Upper lobe of left lung (tissue), 6 donors: ENCODE data around the gene IGFBP7. TPM values are rescaled to one million over a fixed set of nuclear protein-coding genes. Genes with fewer than 3 reads are reported as not detected.

Experiments used
- ATAC-seq, 2 donors: fragments of 200-7000 bp; cut with Tn5 transposase; one replicate each; pipeline ENCODE4 v1.9.1; 2022; ENCODE audit warnings: mild to moderate bottlenecking in 2 of 2, moderate library complexity in 2 of 2; ENCODE audit not compliant: low FRiP score in 2 of 2
- DNase-seq, 2 donors: peaks; one replicate each; pipeline ENCODE4 v3.0.0-alpha.2; 2019 to 2020
- H3K27ac ChIP-seq, 4 donors: fragments of 200-600 bp; sonication (generic); one replicate each; pipeline ENCODE4 v1.5.1; 2016 to 2019
- H3K27me3 ChIP-seq, 4 donors: fragments of 200-600 bp; sonication (generic); one replicate each; pipeline ENCODE4 v1.5.1; 2017 to 2019
- H3K36me3 ChIP-seq, 4 donors: fragments of 200-600 bp; sonication (generic); one replicate each; pipeline ENCODE4 v1.5.1; 2016 to 2019
- H3K4me1 ChIP-seq, 4 donors: fragments of 200-600 bp; sonication (generic); one replicate each; pipeline ENCODE4 v1.5.1; 2018 to 2019
- H3K4me3 ChIP-seq, 4 donors: fragments of 200-600 bp; sonication (generic); one replicate each; pipeline ENCODE4 v1.5.1; 2017 to 2019; ENCODE audit warnings: mild to moderate bottlenecking in 2 of 4, moderate library complexity in 1 of 4
- H3K9me3 ChIP-seq, 4 donors: fragments of 200-600 bp; sonication (generic); one replicate each; pipeline ENCODE4 v1.5.1; 2018 to 2019
- CTCF ChIP-seq, 6 experiments: fragments of 450-650 bp in 4 of 6; fragments of 200-600 bp in 2 of 6; sonication (generic) in 2 of 6; IDR thresholded peaks; one replicate each; pipeline ENCODE4 v1.5.1; 2016 to 2019; ENCODE audit warnings: antibody characterized with exemption in 6 of 6
- EP300 ChIP-seq, 4 donors: sonication (generic); formaldehyde crosslinking; IDR thresholded peaks; one replicate each; pipeline ENCODE4 v1.5.1; 2017; ENCODE audit warnings: antibody characterized with exemption in 4 of 4, control low read depth in 2 of 4
- POLR2A ChIP-seq, 4 donors: fragments of 450-650 bp; IDR thresholded peaks; one replicate each; pipeline ENCODE4 v1.5.1; 2016 to 2017; ENCODE audit warnings: antibody characterized with exemption in 4 of 4, mild to moderate bottlenecking in 2 of 4
- POLR2AphosphoS5 ChIP-seq, 2 donors: sonication (generic); formaldehyde crosslinking; IDR thresholded peaks; one replicate each; pipeline ENCODE4 v1.5.1; 2017; ENCODE audit warnings: antibody characterized with exemption in 2 of 2
- WGBS, 2 donors: methylation state at CpG; one replicate each; pipeline ENCODE4 v1.1.5; 2017 to 2018; 5-methylcytosine and 5-hydroxymethylcytosine counted together
- total RNA-seq, 6 donors: library from RNA; depleted of rRNA in 4 of 6; stranded (reverse); fragments of >200 nt in 4 of 6; gene quantifications; one replicate each; pipeline versions ENCODE4 v1.1.0 to v1.2.1, GENCODE V29; 2016 to 2021
- donor health status: DM: no; HTN: no; CAD: no; lungs with moderate emphysema.
- donor health status: DM: no; HTN: yes; CAD: no; lungs with severe emphysema.

The IGFBP7 gene
- total RNA-seq, 6 donors from 2014 or later = 105 to 705 (median 359) TPM

GRCh38 chr4:57090079-57090478, 20.1 kb downstream of the IGFBP7 start:
- Histone ChIP-seq H3K27me3 (no peaks in the 10 kb centered on the region), H3K4me1 (peaks cover 4 to 27% (median 13%) of the 10 kb centered on the region in 4 donors), H3K27ac (peak overlapping the region in 2 of 4 donors; percentile 3 to 42), H3K36me3 (no peaks in the 10 kb centered on the region), H3K4me3 (no peak overlapping the region), H3K9me3 (no peaks in the 10 kb centered on the region)
- DNase-seq (no peak), ATAC-seq (no peak)
- no peak for TF ChIP-seq POLR2A (IDR thresholded peaks at IDR 0.05)
- no peak for TF ChIP-seq POLR2AphosphoS5 (IDR thresholded peaks at IDR 0.05)
- no peak for TF ChIP-seq CTCF (IDR thresholded peaks at IDR 0.05)
- TF ChIP-seq EP300 (IDR thresholded peaks at IDR 0.05) = no peak
- 45 to 47% methylated on average over 3 of the region's 3 CpGs for WGBS, 2 donors

GRCh38 chr4:57089549-57089948, 20.6 kb downstream of the IGFBP7 start:
- Histone ChIP-seq H3K27ac (no peak overlapping the region), H3K27me3 (no peaks in the 10 kb centered on the region)
- WGBS, 2 donors = 97 to 100% methylated on average over 2 of the region's 2 CpGs

GRCh38 chr4:57086031-57086723, 24.0 kb downstream of the IGFBP7 start:
- Histone ChIP-seq H3K27ac (no peak overlapping the region), H3K27me3 (no peaks in the 10 kb centered on the region), H3K9me3 (no peaks in the 10 kb centered on the region), H3K36me3 (no peaks in the 10 kb centered on the region), H3K4me3 (no peak overlapping the region), H3K4me1 (peaks cover 8 to 27% (median 13%) of the 10 kb centered on the region in 4 donors)
- ATAC-seq = no peak
- TF ChIP-seq POLR2AphosphoS5 (IDR thresholded peaks at IDR 0.05) = no peak
- no peak for TF ChIP-seq POLR2A (IDR thresholded peaks at IDR 0.05)
- no peak for DNase-seq
- 68 to 72% methylated on average over 4 of the region's 4 CpGs for WGBS, 2 donors

More at GRCh38 chr4:57089549-57089948, 20.6 kb downstream of the IGFBP7 start:
- Histone ChIP-seq H3K9me3 (no peaks in the 10 kb centered on the region), H3K36me3 (no peaks in the 10 kb centered on the region), H3K4me3 (no peak overlapping the region), H3K4me1 (peaks cover 4 to 27% (median 13%) of the 10 kb centered on the region in 4 donors)
- TF ChIP-seq POLR2AphosphoS5 (IDR thresholded peaks at IDR 0.05) = no peak
- no peak for TF ChIP-seq POLR2A (IDR thresholded peaks at IDR 0.05)
- no peak for TF ChIP-seq CTCF (IDR thresholded peaks at IDR 0.05)
- TF ChIP-seq EP300 (IDR thresholded peaks at IDR 0.05) = no peak
- ATAC-seq = no peak
- DNase-seq = no peak

- no peak for DNase-seq
- Histone ChIP-seq H3K9me3 (no peaks in the 10 kb centered on the region), H3K4me1 (peaks cover 11 to 23% (median 19%) of the 10 kb centered on the region in 4 donors), H3K36me3 (no peaks in the 10 kb centered on the region), H3K27me3 (no peaks in the 10 kb centered on the region), H3K27ac (no peak overlapping the region), H3K4me3 (no peak overlapping the region)
- no peak for TF ChIP-seq POLR2AphosphoS5 (IDR thresholded peaks at IDR 0.05)
- TF ChIP-seq POLR2A (IDR thresholded peaks at IDR 0.05) = no peak
- TF ChIP-seq CTCF (IDR thresholded peaks at IDR 0.05) = no peak
- no peak for TF ChIP-seq EP300 (IDR thresholded peaks at IDR 0.05)
- WGBS, 2 donors = 69 to 92% methylated on average over 4 of the region's 4 CpGs
- ATAC-seq = no peak
Measured at GRCh38 chr4:57085278-57085677, 24.9 kb downstream of the IGFBP7 start.

- no peak overlapping the region for H3K27ac ChIP-seq
- WGBS, 2 donors = 72 to 77% methylated on average over 2 of the region's 2 CpGs
- no peaks in the 10 kb centered on the region for H3K27me3 ChIP-seq
- no peak for ATAC-seq
- H3K4me3 ChIP-seq = no peak overlapping the region
- H3K36me3 ChIP-seq = no peaks in the 10 kb centered on the region
- no peaks in the 10 kb centered on the region for H3K9me3 ChIP-seq
- DNase-seq = no peak
- TF ChIP-seq POLR2A (IDR thresholded peaks at IDR 0.05) (no peak), CTCF (IDR thresholded peaks at IDR 0.05) (no peak), EP300 (IDR thresholded peaks at IDR 0.05) (no peak), POLR2AphosphoS5 (IDR thresholded peaks at IDR 0.05) (no peak)
- peaks cover 11 to 25% (median 17%) of the 10 kb centered on the region in 4 donors for H3K4me1 ChIP-seq
Measured at GRCh38 chr4:57084360-57084759, 25.8 kb downstream of the IGFBP7 start.
